GM12864 (cell line): Measurements from ENCODE around the gene POU2AF2.

Experiments used
- DNase-seq: peaks from one replicate; pipeline ENCODE4 v3.0.0-alpha.2; 2011; ENCODE audit warnings: low read depth
- H3K4me3 ChIP-seq: 2 replicates; pipeline ENCODE4 v1.5.1; 2011; ENCODE audit warnings: mild to moderate bottlenecking, low read depth, low read length, control low read depth
- TF ChIP-seq, protein P1 (sequence below): IDR thresholded peaks from 2 replicates; pipeline ENCODE4 v1.5.1; 2011; ENCODE audit warnings: low read depth, mild to moderate bottlenecking, moderate library complexity, low read length, control low read depth, inconsistent platforms; ENCODE audit errors: missing control alignments

The POU2AF2 gene

DNA sequence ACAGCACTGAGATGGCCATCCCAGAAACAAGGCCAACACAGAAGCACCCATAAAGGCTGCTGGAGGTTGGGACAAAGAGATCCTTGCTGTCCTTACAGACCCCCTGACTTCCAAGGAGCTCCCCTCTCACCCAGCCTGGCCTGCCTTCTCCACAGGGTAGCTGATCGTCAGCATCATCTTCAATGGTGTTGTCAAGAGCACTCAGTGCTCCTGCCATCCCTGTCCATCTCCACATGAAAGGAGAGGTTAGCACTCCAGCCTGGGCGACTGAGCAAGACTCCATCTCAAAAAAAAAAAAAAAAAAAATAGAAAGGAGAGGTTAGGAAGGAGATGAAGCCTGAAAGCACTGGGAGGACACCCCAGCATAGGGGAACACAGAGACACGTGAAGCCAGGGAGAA is 50.7 kb downstream of the POU2AF2 start:
- no peak overlapping the region for H3K4me3 ChIP-seq
- TF ChIP-seq, protein P1, sequence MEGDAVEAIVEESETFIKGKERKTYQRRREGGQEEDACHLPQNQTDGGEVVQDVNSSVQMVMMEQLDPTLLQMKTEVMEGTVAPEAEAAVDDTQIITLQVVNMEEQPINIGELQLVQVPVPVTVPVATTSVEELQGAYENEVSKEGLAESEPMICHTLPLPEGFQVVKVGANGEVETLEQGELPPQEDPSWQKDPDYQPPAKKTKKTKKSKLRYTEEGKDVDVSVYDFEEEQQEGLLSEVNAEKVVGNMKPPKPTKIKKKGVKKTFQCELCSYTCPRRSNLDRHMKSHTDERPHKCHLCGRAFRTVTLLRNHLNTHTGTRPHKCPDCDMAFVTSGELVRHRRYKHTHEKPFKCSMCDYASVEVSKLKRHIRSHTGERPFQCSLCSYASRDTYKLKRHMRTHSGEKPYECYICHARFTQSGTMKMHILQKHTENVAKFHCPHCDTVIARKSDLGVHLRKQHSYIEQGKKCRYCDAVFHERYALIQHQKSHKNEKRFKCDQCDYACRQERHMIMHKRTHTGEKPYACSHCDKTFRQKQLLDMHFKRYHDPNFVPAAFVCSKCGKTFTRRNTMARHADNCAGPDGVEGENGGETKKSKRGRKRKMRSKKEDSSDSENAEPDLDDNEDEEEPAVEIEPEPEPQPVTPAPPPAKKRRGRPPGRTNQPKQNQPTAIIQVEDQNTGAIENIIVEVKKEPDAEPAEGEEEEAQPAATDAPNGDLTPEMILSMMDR = no peak
- no peak for DNase-seq

DNA sequence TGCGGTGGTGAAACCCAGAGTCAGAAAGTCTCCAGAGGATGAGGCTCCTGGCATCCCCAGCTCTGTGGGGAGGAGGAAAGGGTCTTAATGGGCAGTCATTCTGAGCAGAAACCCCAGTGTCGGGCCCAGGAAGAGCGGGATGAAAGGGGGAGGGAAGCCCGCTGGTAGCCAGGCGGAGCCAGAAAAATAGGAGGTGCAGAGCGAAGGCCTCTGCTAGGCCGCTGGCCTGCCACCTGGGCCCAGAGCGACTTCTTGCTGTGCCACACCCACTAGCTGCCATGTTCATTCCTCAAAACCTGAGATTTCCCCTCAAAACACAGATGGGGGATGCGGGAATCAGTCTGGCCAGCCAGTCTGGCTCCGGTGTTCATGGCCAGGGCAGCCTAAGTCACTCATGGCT is 52.2 kb downstream of the POU2AF2 start:
- TF ChIP-seq, protein P1 = no peak
- no peak overlapping the region for H3K4me3 ChIP-seq
- DNase-seq = no peak

GRCh38 chr11:111298413-111299100 is 53.0 kb downstream of the POU2AF2 start, which contains the start of gene POU2AF3:
Gene POU2AF3, plus strand, starts transcription at chr11:111298546. Its CDS starts 36 bp downstream, at chr11:111298582.
- no peak for DNase-seq
- H3K4me3 ChIP-seq = peak within 1 kb of the TSS; percentile 57
- TF ChIP-seq, protein P1 = no peak

DNA sequence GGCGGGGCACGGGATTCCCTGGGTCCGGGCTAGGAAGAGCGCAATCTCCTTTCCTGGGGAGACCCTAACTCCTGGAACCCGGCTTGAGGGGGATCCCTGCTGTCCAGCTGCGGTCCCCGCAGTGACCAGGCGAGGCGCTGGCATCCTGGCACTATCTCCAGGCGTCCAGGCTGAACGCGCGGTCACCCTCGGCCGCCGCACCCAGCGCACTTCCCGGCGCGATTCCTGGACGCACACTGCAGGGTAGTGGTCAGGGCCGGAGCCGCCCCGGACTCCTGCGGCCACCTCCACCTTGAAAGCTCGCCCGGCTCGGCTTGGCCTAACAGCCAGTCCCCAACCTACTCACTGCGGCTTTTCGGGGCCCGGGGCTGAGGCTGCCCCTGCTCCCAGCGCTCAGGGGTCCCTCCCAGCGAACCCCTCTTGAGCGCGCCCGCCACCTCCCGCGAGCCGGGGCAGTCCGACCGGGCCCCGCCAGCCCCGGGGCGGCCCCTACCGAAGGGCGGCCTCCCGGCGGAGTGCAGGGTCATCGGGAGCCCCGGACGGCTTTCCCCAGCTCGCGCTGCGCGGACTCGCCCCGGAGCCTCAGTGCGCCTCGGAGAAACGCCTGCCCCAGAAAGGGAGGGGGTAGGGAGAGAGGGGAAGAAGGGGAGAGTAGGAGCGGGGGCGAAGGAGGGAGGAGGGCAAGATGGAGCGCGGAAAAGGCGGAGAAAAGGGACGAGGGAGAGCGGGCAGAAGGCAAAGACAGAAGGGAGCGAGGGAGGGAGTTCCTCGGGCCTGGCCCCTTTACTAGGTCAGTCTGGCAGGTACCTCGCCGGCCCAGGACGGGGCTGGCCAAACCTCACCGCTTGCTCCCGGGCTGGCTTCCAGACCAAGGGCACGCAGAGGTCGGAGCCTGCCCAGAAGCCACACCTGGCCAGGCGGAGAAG is 53.8 kb downstream of the POU2AF2 start:
- TF ChIP-seq, protein P1 = peak; percentile 52
- DNase-seq = no peak
- H3K4me3 ChIP-seq = peak overlapping the region; percentile 57

DNA sequence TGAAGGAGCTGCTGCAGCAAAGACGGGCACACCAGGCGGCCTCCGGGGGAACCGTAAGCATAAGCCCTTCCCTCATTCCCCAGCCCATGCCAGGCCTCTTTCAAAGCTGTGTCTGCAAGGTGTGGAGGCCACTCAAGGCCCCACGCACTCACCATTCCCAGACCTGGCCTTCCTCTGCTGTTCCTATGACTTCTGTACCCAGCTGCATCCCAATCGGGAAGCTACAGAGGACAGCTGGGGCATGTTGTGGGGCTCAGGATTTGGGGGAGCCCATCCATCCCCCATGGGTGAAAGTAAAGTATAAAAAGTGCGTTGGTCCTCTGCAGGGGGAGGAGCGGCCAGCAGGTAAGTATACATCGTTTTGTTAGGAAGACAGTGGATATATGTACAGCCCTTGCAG is 55.0 kb downstream of the POU2AF2 start:
- no peak overlapping the region for H3K4me3 ChIP-seq
- no peak for DNase-seq
- TF ChIP-seq, protein P1 = no peak

GRCh38 chr11:111301004-111301841 is 55.7 kb downstream of the POU2AF2 start:
- no peak overlapping the region for H3K4me3 ChIP-seq
- no peak for DNase-seq
- TF ChIP-seq, protein P1 = no peak
